ENCODE data around the gene F11R. TPM values are rescaled to one million over a fixed set of nuclear protein-coding genes. Genes with fewer than 3 reads are reported as not detected.

Gene F11R
- total and polyA plus RNA-seq, 10 of the 15 experiments (the other 5 are each of a cell fraction or from before 2014, with no cell fraction given) = 15.3 to 80.9 (median 24.3) TPM

DNA sequence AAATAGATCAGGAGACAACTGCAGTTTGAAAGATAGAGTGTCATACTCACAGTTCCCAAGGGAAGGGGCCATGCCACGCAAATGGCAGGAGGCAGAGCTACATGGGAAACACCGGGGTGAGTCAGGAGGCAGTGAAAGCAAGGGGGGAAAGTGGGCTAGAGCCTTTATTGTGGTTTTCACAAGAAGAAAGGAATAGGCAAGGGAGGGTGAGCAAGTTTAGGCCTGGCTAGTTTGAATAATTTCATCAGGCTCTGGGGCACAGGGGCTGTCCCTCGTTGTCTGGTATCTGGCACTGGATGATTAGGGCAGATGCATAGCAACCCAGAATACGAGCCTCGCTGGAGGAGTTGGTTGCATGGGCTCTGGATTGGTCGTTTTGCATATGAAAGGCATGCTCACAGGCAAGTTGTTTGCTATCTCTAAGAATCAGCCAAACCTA lies 49.3 kb downstream of the F11R start (continued):
- TF ChIP-seq, protein P1, sequence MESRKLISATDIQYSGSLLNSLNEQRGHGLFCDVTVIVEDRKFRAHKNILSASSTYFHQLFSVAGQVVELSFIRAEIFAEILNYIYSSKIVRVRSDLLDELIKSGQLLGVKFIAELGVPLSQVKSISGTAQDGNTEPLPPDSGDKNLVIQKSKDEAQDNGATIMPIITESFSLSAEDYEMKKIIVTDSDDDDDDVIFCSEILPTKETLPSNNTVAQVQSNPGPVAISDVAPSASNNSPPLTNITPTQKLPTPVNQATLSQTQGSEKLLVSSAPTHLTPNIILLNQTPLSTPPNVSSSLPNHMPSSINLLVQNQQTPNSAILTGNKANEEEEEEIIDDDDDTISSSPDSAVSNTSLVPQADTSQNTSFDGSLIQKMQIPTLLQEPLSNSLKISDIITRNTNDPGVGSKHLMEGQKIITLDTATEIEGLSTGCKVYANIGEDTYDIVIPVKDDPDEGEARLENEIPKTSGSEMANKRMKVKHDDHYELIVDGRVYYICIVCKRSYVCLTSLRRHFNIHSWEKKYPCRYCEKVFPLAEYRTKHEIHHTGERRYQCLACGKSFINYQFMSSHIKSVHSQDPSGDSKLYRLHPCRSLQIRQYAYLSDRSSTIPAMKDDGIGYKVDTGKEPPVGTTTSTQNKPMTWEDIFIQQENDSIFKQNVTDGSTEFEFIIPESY (IDR thresholded peaks at IDR 0.05) = no peak
- TF ChIP-seq SMARCA5 (IDR thresholded peaks at IDR 0.05) (no peak), STAT1 (conservative IDR thresholded peaks at IDR 0.05) (no peak), DPF2 (IDR thresholded peaks at IDR 0.05) (peak; percentile 71), MYB (IDR thresholded peaks at IDR 0.05; ENCODE audit: borderline replicate concordance, low read depth, low read length) (no peak), IKZF1 (conservative IDR thresholded peaks at IDR 0.05) (peak; percentile 91), JUND (IDR thresholded peaks at IDR 0.05; ENCODE audit: low read depth, low read length) (no peak), TBL1XR1 (IDR thresholded peaks at IDR 0.05; ENCODE audit: low read depth, low read length) (peak; percentile 45; the same call in 1 of the 2 replicates), BMI1 (IDR thresholded peaks at IDR 0.05; ENCODE audit: borderline replicate concordance) (no peak), SIN3A (IDR thresholded peaks at IDR 0.05; ENCODE audit: low read depth, low read length) (no peak), CHD4 (IDR thresholded peaks at IDR 0.05) (no peak), ZNF274 (IDR thresholded peaks at IDR 0.05; ENCODE audit: insufficient read depth, insufficient read length) (no peak), RFX5 (IDR thresholded peaks at IDR 0.05; ENCODE audit: low read depth, low read length) (0 out of 2 replicates have a peak, but pooled peaks have one; percentile 64), FOXM1 (IDR thresholded peaks at IDR 0.05; ENCODE audit: low read depth, low read length) (no peak; the same call in 1 of the 2 replicates), BHLHE40 (IDR thresholded peaks at IDR 0.05; ENCODE audit: borderline replicate concordance in 1 of 2, low read depth in 2 of 2, low read length in 1 of 2) (peak; percentile 42 to 61; a peak in 1 of 4 replicates), RUNX3 (IDR thresholded peaks at IDR 0.05; ENCODE audit: low read length) (peak; percentile 89), ATF3 (IDR thresholded peaks at IDR 0.05; ENCODE audit: borderline replicate concordance, extremely low read depth, low read depth, low read length) (no peak), ATF7 (IDR thresholded peaks at IDR 0.05; ENCODE audit: low read depth) (peak; percentile 60), HDAC2 (IDR thresholded peaks at IDR 0.05) (no peak), YY1 (IDR thresholded peaks at IDR 0.05; ENCODE audit: low read depth, low read length) (0 out of 2 replicates have a peak, but pooled peaks have one; percentile 26), SKIL (IDR thresholded peaks at IDR 0.05; ENCODE audit: low read depth, poor library complexity, severe bottlenecking) (peak; percentile 76), SREBF2 (IDR thresholded peaks at IDR 0.05; ENCODE audit: low read length) (no peak), MEF2A (IDR thresholded peaks at IDR 0.05; ENCODE audit: insufficient read depth, low read depth, low read length) (no peak), ZNF24 (IDR thresholded peaks at IDR 0.05) (no peak), EP300 (IDR thresholded peaks at IDR 0.05; ENCODE audit: borderline replicate concordance in 1 of 2, control insufficient read depth in 1 of 2, low read depth in 2 of 2, low read length in 2 of 2) (peak; percentile 11 to 56; a peak in 1 of 4 replicates)
- TF ChIP-seq, protein P2, sequence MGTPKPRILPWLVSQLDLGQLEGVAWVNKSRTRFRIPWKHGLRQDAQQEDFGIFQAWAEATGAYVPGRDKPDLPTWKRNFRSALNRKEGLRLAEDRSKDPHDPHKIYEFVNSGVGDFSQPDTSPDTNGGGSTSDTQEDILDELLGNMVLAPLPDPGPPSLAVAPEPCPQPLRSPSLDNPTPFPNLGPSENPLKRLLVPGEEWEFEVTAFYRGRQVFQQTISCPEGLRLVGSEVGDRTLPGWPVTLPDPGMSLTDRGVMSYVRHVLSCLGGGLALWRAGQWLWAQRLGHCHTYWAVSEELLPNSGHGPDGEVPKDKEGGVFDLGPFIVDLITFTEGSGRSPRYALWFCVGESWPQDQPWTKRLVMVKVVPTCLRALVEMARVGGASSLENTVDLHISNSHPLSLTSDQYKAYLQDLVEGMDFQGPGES (IDR thresholded peaks at IDR 0.05) = no peak

Data from GM12878 (cell line).